Hepatocyte (in vitro differentiated cells): ENCODE measurements around the gene TBC1D13.

Experiments
- EZH2 ChIP-seq: fragments of 200-600 bp; sonication (generic); IDR thresholded peaks from 2 replicates; pipeline ENCODE4 v1.6.1; 2016; ENCODE audit warnings: antibody characterized with exemption, mild to moderate bottlenecking, borderline replicate concordance
- TF ChIP-seq, protein P1 (sequence below): fragments of 200-600 bp; sonication (generic); IDR thresholded peaks from 2 replicates; pipeline ENCODE4 v1.5.1; 2016; ENCODE audit warnings: antibody characterized with exemption, mild to moderate bottlenecking; ENCODE audit not compliant: poor library complexity

DNA sequence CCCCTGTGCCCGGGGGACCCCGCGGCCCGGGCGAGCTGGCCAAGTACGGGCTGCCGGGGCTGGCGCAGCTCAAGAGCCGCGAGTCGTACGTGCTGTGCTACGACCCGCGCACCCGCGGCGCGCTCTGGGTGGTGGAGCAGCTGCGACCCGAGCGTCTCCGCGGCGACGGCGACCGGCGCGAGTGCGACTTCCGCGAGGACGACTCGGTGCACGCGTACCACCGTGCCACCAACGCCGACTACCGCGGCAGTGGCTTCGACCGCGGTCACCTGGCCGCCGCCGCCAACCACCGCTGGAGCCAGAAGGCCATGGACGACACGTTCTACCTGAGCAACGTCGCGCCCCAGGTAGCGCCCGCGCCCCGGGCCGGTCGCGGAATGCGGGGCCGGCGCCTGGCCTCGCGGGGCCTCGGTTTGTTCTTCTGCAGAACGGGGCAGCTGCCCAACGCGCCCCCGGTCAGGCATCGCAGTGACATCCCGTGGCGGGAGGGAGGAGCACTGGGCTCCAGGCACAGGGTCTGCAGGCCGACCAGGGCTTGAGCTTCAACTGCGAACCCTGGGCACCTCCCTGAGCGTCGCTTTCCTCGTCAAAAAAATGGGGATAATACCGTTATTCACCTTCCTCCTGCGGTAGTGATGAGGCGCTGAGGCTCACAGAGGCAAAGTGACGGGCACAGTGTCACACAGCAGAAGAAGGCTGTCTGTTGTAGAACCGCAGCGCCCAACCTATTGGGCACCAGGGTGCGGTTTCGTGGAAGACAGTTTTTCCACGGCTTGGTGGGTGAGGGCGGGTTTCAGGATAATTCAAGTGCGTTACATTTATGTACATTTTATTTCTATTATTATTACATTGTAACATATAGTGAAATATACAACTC is 32.0 kb downstream of the TBC1D13 start:
- no peak for TF ChIP-seq EZH2
- TF ChIP-seq, protein P1, sequence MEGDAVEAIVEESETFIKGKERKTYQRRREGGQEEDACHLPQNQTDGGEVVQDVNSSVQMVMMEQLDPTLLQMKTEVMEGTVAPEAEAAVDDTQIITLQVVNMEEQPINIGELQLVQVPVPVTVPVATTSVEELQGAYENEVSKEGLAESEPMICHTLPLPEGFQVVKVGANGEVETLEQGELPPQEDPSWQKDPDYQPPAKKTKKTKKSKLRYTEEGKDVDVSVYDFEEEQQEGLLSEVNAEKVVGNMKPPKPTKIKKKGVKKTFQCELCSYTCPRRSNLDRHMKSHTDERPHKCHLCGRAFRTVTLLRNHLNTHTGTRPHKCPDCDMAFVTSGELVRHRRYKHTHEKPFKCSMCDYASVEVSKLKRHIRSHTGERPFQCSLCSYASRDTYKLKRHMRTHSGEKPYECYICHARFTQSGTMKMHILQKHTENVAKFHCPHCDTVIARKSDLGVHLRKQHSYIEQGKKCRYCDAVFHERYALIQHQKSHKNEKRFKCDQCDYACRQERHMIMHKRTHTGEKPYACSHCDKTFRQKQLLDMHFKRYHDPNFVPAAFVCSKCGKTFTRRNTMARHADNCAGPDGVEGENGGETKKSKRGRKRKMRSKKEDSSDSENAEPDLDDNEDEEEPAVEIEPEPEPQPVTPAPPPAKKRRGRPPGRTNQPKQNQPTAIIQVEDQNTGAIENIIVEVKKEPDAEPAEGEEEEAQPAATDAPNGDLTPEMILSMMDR: no peak
